ENCODE results near the gene CEP128.

The CEP128 gene

DNA sequence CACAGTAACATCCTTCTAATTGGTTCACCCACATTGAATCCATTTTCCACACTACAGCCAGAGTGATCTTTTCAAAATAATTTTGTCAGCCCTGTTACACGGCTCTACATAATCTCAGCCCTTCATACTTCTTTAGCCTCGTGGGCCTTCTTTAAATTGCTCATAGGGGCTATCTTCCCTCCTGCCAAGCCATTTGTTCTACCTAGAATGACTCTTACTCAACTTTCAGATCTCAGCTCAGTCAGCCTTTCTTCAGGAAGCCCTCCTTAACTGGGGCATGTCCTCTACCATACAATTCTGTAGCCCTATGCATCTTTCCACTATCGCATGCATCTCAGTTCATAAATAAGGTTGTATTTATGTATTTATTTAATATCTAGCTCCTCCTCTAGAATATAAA lies 39.7 kb downstream of the CEP128 start:
- H3K27ac ChIP-seq (ENCODE audit: low read depth, low read length): no peak overlapping the region
- no peaks in the 10 kb centered on the region for H3K27me3 ChIP-seq (ENCODE audit: control insufficient read depth, insufficient read depth, low read length)
- no peak overlapping the region for H3K4me3 ChIP-seq (ENCODE audit: low read depth, low read length)
- no peak overlapping the region for H3K9ac ChIP-seq (ENCODE audit: low read length)
- no peaks in the 10 kb centered on the region for H3K9me3 ChIP-seq (ENCODE audit: control insufficient read depth, insufficient read depth, low read depth, low read length)
- peaks cover 2% of the 10 kb centered on the region; the same call in 1 of the 2 replicates for H3K36me3 ChIP-seq (ENCODE audit: control insufficient read depth, insufficient read depth, low read length)
- no peaks in the 10 kb centered on the region for H3K4me1 ChIP-seq (ENCODE audit: control insufficient read depth, insufficient read depth, low read length)

DNA sequence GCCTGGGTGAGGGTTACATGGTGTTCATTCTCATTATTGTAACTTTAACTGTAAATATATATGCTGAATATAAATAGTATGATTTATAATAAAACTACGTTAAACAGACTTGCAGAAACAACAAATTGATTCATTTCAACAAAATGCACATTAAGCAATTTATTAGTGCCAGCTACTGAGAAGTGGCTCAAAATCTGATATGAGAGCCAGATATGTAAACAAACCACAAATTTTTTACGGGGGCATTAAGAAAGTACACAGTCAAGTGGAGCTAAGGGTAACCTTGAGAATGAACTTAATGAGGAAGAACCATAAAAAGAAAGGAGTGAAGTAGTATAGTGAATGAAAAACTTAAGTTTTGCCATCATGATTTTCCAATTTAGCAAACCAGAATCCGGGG lies 40.3 kb downstream of the CEP128 start:
- Histone ChIP-seq H3K9me3 (ENCODE audit: control insufficient read depth, insufficient read depth, low read depth, low read length) (no peaks in the 10 kb centered on the region), H3K9ac (ENCODE audit: low read length) (no peak overlapping the region), H3K36me3 (ENCODE audit: control insufficient read depth, insufficient read depth, low read length) (peaks cover 2% of the 10 kb centered on the region; the same call in 1 of the 2 replicates), H3K27me3 (ENCODE audit: control insufficient read depth, insufficient read depth, low read length) (no peaks in the 10 kb centered on the region), H3K4me1 (ENCODE audit: control insufficient read depth, insufficient read depth, low read length) (no peaks in the 10 kb centered on the region), H3K4me3 (ENCODE audit: low read depth, low read length) (no peak overlapping the region), H3K27ac (ENCODE audit: low read depth, low read length) (no peak overlapping the region)

DNA sequence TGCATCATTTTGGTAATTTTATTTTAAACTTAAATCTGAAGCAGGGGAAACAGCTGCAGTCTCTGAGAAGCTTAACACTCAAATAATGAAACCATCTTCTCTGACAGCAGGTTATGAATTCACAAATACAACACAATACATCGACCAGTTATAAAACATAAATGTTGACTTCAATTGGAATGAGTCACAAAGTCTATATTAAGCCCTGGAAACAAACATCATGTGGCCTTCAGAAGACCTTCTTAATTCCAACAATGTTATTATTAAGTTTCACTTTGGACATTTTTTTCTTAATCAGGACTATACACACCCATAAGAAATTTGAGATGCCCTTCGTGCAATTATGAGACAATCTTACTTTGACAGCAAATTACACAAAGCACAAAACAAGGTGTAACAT lies 68.9 kb downstream of the CEP128 start:
- peaks cover 13% of the 10 kb centered on the region; the same call in 1 of the 2 replicates for H3K9me3 ChIP-seq (ENCODE audit: control insufficient read depth, insufficient read depth, low read depth, low read length)
- no peak overlapping the region for H3K9ac ChIP-seq (ENCODE audit: low read length)
- H3K4me3 ChIP-seq (ENCODE audit: low read depth, low read length): no peak overlapping the region
- no peaks in the 10 kb centered on the region for H3K27me3 ChIP-seq (ENCODE audit: control insufficient read depth, insufficient read depth, low read length)
- no peaks in the 10 kb centered on the region for H3K4me1 ChIP-seq (ENCODE audit: control insufficient read depth, insufficient read depth, low read length)
- no peak overlapping the region for H3K27ac ChIP-seq (ENCODE audit: low read depth, low read length)
- H3K36me3 ChIP-seq (ENCODE audit: control insufficient read depth, insufficient read depth, low read length): no peaks in the 10 kb centered on the region

DNA sequence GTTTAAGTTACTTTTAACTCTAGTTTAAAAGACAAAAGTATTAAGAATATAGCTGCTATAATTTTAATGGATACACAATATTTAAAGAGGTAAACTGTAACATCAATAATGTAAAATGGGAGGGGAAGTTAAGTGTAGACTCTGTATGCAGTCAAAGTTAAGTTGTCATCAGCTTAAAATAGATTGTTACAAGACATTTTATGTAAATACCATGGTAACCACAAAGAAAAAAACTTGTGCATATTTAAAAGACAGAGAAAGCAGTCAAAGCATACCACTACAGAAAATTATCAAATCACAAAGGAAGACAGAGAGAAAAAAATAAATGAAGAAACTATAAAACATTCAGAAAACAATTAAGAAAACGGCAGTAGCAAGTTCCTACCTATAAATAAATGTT lies 73.3 kb downstream of the CEP128 start:
- H3K9me3 ChIP-seq (ENCODE audit: control insufficient read depth, insufficient read depth, low read depth, low read length): peaks cover 13% of the 10 kb centered on the region; the same call in 1 of the 2 replicates
- no peak overlapping the region for H3K9ac ChIP-seq (ENCODE audit: low read length)
- H3K4me3 ChIP-seq (ENCODE audit: low read depth, low read length): no peak overlapping the region

DNA sequence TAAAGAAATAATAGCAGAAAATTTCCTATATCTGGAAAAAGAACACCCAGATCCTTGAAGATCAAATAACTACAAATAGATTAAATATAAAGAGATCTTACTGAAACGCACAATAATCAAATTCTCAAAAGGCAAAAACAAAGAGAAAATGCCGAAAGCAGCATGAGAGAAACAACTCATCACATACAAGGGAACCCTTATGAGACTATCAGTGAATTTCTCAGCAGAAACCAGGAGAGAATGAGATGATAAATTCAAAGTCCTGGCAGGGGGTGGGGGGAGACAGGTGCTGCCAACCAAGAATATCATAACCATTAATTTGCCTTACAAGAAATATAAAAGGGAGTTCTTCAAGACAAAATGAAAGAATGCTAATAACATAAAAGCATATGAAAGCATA lies 73.7 kb downstream of the CEP128 start:
- no peak overlapping the region for H3K4me3 ChIP-seq (ENCODE audit: low read depth, low read length)
- H3K9me3 ChIP-seq (ENCODE audit: control insufficient read depth, insufficient read depth, low read depth, low read length): peaks cover 13% of the 10 kb centered on the region; the same call in 1 of the 2 replicates
- H3K9ac ChIP-seq (ENCODE audit: low read length): no peak overlapping the region
- no peaks in the 10 kb centered on the region for H3K27me3 ChIP-seq (ENCODE audit: control insufficient read depth, insufficient read depth, low read length)
- H3K36me3 ChIP-seq (ENCODE audit: control insufficient read depth, insufficient read depth, low read length): no peaks in the 10 kb centered on the region
- H3K4me1 ChIP-seq (ENCODE audit: control insufficient read depth, insufficient read depth, low read length): no peaks in the 10 kb centered on the region
- no peak overlapping the region for H3K27ac ChIP-seq (ENCODE audit: low read depth, low read length)

More for the DNA sequence above, 73.3 kb downstream of the CEP128 start:
- Histone ChIP-seq H3K36me3 (ENCODE audit: control insufficient read depth, insufficient read depth, low read length) (no peaks in the 10 kb centered on the region), H3K4me1 (ENCODE audit: control insufficient read depth, insufficient read depth, low read length) (no peaks in the 10 kb centered on the region), H3K27ac (ENCODE audit: low read depth, low read length) (no peak overlapping the region), H3K27me3 (ENCODE audit: control insufficient read depth, insufficient read depth, low read length) (no peaks in the 10 kb centered on the region)

DNA sequence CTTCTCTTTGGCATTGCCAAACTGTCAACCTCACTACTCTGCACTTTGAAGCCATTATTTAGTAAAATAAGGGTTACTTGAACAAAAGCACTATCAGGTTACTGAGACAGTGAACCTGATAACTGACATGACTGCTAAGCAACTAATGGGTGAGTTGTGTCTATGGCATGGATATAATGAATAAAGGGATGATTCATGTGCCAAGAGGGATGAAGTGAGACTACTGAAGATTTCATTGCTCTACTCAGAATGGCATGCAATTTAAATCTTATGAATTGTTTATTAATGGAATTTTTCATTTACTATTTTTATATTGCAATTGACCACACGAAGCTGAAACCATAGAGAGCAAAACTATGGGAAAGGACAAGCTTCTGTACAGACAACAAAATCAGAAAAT lies 74.4 kb downstream of the CEP128 start:
- Histone ChIP-seq H3K27ac (ENCODE audit: low read depth, low read length) (no peak overlapping the region), H3K4me3 (ENCODE audit: low read depth, low read length) (no peak overlapping the region), H3K4me1 (ENCODE audit: control insufficient read depth, insufficient read depth, low read length) (no peaks in the 10 kb centered on the region), H3K27me3 (ENCODE audit: control insufficient read depth, insufficient read depth, low read length) (no peaks in the 10 kb centered on the region), H3K36me3 (ENCODE audit: control insufficient read depth, insufficient read depth, low read length) (no peaks in the 10 kb centered on the region), H3K9ac (ENCODE audit: low read length) (no peak overlapping the region), H3K9me3 (ENCODE audit: control insufficient read depth, insufficient read depth, low read depth, low read length) (peaks cover 13% of the 10 kb centered on the region; the same call in 1 of the 2 replicates)

DNA sequence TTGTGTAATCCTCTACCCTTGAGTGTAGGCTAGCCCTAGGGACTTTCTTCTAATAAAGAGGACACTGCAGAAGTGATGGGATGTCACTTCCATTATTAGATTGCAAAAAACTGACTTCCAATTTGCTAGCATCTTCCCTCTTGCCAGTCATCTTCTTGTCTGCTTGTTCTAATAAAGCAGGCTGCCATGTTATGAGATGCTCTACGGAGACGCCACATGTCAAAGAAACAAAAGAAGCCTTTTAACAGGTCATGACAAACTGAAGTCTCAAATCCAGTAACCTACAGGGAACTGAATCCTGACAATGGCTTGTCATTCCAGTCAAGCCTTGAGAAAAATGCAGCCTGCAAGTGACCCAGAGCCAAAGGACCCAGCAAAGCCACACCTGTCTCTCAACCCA lies 76.0 kb downstream of the CEP128 start:
- no peak overlapping the region for H3K9ac ChIP-seq (ENCODE audit: low read length)
- no peak overlapping the region for H3K4me3 ChIP-seq (ENCODE audit: low read depth, low read length)
- no peaks in the 10 kb centered on the region for H3K27me3 ChIP-seq (ENCODE audit: control insufficient read depth, insufficient read depth, low read length)
- no peaks in the 10 kb centered on the region for H3K36me3 ChIP-seq (ENCODE audit: control insufficient read depth, insufficient read depth, low read length)
- H3K4me1 ChIP-seq (ENCODE audit: control insufficient read depth, insufficient read depth, low read length): no peaks in the 10 kb centered on the region
- H3K27ac ChIP-seq (ENCODE audit: low read depth, low read length): no peak overlapping the region
- peaks cover 9% of the 10 kb centered on the region; the same call in 1 of the 2 replicates for H3K9me3 ChIP-seq (ENCODE audit: control insufficient read depth, insufficient read depth, low read depth, low read length)

DNA sequence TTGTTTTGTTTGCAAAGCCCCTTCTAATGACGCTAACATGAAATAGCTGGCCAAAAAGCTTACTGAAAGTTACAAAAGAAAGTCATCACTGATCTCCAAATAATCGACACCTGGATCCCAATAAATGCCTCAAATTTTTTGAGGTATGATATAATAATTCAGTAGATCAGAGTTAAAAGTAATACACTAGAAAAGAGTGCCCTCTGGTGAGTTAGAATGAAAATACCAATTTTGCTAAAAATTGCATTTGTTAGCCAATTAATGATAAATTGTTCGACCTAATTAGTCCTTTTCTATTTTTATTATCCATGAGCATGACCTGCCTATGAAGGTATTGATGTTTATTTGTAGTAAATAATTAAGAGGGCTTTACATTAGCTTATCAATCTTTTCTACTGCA lies 78.6 kb downstream of the CEP128 start:
- H3K4me3 ChIP-seq (ENCODE audit: low read depth, low read length): no peak overlapping the region
- H3K36me3 ChIP-seq (ENCODE audit: control insufficient read depth, insufficient read depth, low read length): no peaks in the 10 kb centered on the region
- no peak overlapping the region for H3K27ac ChIP-seq (ENCODE audit: low read depth, low read length)
- H3K9ac ChIP-seq (ENCODE audit: low read length): no peak overlapping the region
- no peaks in the 10 kb centered on the region for H3K4me1 ChIP-seq (ENCODE audit: control insufficient read depth, insufficient read depth, low read length)
- H3K27me3 ChIP-seq (ENCODE audit: control insufficient read depth, insufficient read depth, low read length): no peaks in the 10 kb centered on the region
- H3K9me3 ChIP-seq (ENCODE audit: control insufficient read depth, insufficient read depth, low read depth, low read length): no peaks in the 10 kb centered on the region

DNA sequence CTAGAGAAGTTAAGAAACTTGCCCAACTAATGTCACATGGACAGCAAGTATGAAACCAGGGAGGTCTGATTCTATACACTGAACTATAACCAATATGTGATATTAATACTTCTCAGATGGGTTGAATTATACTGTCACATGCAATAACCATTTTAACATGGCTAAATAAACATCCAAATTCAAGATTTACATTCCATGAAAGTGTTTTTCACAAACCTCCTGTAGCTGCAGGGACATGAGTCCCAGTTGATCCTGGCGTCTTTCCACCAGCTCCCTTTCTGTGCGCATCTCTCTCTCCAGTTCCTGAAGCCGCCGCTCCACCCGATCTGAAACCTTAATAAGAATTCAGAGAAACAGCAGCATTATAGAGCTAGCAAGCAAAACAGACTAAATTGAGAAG lies 79.0 kb downstream of the CEP128 start:
- Histone ChIP-seq H3K36me3 (ENCODE audit: control insufficient read depth, insufficient read depth, low read length) (no peaks in the 10 kb centered on the region), H3K4me3 (ENCODE audit: low read depth, low read length) (no peak overlapping the region), H3K9me3 (ENCODE audit: control insufficient read depth, insufficient read depth, low read depth, low read length) (no peaks in the 10 kb centered on the region), H3K9ac (ENCODE audit: low read length) (no peak overlapping the region), H3K27ac (ENCODE audit: low read depth, low read length) (no peak overlapping the region), H3K27me3 (ENCODE audit: control insufficient read depth, insufficient read depth, low read length) (no peaks in the 10 kb centered on the region), H3K4me1 (ENCODE audit: control insufficient read depth, insufficient read depth, low read length) (no peaks in the 10 kb centered on the region)

DNA sequence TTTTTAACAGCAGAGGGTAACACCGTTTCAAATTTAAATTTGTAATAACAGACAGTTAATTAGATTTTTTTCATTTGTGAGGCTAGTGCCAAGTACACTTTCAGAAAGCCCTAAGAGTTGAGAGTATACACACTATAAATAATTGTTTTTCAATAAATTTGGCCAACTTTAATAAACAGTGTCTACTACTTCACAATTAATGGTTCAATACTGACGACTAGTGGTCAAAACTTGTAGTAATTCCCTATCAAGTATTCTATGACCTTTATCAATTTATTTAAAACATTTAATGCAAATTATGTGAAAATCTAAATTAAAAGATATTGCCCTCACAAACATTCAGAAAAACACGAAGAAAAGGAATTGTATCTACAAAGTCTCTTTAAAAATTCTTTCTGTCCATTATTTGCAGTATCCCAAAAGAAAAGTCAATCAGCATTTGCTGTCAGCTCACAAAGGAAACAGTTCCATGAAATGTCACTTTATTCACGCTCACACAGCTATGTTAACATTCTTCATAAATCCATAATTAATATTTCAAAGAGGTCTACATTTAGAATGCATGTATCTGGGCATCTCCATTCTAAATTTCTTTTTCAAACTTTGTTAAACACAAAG lies 91.2 kb downstream of the CEP128 start:
- Histone ChIP-seq H3K4me3 (ENCODE audit: low read depth, low read length) (no peak overlapping the region), H3K9me3 (ENCODE audit: control insufficient read depth, insufficient read depth, low read depth, low read length) (no peaks in the 10 kb centered on the region), H3K9ac (ENCODE audit: low read length) (no peak overlapping the region), H3K36me3 (ENCODE audit: control insufficient read depth, insufficient read depth, low read length) (no peaks in the 10 kb centered on the region), H3K27me3 (ENCODE audit: control insufficient read depth, insufficient read depth, low read length) (no peaks in the 10 kb centered on the region), H3K4me1 (ENCODE audit: control insufficient read depth, insufficient read depth, low read length) (no peaks in the 10 kb centered on the region), H3K27ac (ENCODE audit: low read depth, low read length) (no peak overlapping the region)

DNA sequence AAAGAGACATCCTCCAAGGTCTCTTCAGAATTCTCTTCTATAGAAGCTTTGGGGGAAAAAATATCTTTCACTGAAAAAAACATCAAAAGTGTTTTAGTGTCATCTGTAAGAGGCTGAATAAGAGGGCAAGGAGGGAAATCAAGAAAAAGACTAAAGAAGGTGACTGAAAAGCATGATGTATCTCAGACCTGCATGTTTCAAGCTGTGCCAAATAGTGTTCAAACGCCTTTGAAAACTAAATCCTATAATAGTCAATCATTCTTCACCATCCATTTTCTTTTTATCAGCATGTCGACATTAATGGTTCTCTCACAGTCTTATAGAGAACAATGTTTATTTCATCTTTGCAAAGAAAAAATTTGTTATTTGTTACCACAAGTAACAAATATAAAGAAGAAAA lies 94.5 kb downstream of the CEP128 start:
- no peak overlapping the region for H3K9ac ChIP-seq (ENCODE audit: low read length)
- no peak overlapping the region for H3K4me3 ChIP-seq (ENCODE audit: low read depth, low read length)
- no peaks in the 10 kb centered on the region for H3K4me1 ChIP-seq (ENCODE audit: control insufficient read depth, insufficient read depth, low read length)
- no peaks in the 10 kb centered on the region for H3K9me3 ChIP-seq (ENCODE audit: control insufficient read depth, insufficient read depth, low read depth, low read length)
- no peaks in the 10 kb centered on the region for H3K36me3 ChIP-seq (ENCODE audit: control insufficient read depth, insufficient read depth, low read length)
- H3K27me3 ChIP-seq (ENCODE audit: control insufficient read depth, insufficient read depth, low read length): no peaks in the 10 kb centered on the region
- H3K27ac ChIP-seq (ENCODE audit: low read depth, low read length): no peak overlapping the region
